Measurements from ENCODE around the gene PNMA6E.

PNMA6E gene

DNA sequence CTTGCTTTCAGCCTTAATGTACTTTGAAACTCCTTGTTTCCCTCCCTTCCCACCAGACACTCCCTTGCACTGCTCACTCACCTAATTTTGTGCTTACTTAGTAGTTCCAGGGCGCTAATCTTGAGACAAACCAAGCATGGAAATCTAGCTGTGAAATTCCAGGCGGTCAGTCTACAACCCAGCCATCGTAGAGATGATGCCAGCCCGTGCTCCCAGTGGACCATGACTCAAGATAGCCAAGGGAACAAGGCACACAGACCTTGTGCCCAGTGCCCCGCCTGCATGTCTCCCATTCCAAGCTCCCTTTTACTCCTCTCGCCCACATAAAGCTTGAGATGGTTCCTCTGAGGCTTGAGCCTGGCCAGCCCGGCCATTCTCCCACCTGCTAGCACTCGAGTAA lies 33.7 kb upstream of the PNMA6E start:
- no peak for FAIRE-seq

DNA sequence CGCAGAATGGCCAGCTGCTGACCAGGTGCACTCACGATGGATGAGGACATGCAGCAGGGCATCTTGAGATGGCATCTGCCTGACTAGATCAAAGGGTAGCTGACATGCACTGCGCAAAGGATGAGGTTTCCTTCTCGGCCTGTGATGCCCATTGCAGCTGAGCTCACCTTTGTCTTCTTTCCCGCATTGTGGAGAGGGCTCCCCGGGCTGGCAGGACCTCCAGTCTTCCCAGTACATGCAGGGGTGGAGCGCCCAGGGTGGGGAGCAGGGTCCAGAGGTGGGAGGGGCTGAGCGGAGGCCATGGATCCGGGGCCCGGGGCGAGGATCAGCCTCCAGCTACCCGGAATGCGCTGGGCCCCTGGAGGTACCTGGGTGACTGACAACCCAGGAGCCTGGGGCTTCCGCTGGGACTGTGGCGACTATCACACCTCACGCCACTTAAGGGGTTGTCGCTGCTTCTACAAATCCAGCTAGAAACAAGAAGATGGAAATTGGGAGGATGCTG lies 32.7 kb upstream of the PNMA6E start:
- no peak for FAIRE-seq

DNA sequence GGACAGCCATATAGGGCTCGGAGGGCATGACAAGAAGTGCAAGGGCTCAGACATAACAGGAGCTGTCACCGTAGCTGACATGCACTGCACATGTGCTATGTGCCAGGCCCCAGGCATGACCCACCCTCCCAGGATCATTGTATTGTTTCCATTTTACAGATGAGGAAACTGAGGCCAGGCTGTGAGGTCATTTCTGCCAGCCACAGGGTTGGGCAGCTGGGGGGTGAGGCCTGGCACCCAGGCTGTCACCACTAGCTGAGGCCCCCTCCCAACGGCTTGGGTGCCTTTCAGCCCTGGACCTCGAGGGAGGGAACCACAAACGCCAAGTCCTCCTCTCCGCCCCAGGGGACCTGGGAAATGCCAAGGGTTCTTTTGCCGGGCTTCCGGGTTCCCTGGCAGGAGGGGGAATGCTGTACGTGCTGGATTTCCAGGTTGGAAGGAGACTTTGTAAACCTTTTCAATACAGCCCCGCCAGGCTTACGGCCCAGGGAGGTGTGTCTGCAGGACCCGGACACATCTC lies 32.1 kb upstream of the PNMA6E start:
- no peak for FAIRE-seq

DNA sequence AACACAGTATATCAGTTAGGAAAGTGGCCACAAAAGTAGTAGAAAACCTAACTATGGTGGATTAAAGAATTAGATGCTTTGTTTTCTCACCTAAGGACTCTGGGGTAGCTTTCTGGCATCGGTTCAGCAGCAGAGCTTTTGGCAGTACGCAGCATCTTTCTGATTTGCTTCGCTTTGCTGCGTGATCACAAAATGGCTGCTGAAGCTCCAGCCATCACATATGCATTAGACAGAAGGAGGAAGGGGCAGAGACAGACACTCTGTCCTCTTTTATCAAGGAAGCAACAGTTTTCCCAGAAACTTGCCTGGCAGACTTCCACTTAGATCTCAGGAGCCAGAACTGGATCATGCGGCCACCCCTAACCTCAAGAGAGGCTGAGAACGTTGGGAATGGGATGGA lies 29.6 kb upstream of the PNMA6E start:
- no peak for FAIRE-seq

DNA sequence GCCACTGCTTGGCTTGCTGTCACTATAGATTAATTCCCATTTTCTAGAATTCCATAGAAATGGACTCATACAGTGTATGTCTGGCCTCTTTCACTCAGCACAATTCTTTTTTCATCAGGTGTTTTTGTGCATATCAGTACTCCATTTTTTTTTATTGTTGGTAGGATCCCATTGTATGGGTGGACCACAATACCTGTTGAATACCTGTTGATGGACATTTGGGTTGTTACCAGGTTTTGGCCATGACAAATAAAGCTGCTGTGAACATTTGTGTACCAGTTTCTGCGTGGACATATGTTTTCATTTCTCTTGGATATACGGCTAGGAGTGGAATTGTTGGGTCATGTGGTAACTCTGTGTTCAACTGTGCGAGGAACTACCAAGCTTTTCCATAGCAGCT lies 25.1 kb upstream of the PNMA6E start:
- FAIRE-seq, result no peak

DNA sequence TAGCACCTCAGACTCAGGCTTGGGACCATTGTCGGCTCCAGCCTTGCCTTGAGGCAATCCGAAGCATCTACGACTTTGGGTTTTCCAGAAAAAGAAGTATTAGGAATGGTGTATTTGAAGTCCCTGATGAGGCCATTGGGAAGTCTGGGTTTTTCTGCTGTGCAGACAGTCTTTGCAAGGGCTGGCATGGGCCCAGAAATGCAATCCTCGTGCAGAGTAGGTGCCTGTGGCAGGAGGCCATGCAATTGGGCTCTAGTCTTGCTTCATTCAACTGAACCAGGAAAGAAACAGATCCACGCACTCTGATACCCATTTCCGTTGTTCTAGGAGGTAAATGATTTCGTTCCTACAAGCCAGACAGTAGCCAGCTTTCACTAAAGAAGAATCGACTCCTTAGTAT lies 22.5 kb upstream of the PNMA6E start:
- FAIRE-seq, result no peak

DNA sequence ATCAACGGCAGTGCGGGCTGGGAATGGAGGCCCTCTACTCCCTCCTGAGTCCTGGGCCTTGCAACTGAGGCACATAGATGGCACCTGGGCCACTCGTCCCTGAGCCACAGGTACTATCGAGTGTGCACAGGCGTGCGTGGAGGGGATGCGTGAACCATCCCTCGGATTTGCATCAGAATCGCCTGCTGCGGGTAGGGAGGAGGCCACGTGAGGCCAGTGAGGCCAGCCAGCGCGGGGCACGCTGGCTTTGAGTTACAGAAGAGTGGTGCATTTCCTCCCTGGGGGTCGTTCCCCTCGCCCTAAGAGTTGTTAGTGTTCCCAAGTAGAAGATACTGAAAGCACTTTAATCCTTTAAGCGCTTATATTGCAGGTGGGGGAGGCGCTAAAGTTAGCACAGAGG lies 20.7 kb upstream of the PNMA6E start:
- FAIRE-seq, result no peak

DNA sequence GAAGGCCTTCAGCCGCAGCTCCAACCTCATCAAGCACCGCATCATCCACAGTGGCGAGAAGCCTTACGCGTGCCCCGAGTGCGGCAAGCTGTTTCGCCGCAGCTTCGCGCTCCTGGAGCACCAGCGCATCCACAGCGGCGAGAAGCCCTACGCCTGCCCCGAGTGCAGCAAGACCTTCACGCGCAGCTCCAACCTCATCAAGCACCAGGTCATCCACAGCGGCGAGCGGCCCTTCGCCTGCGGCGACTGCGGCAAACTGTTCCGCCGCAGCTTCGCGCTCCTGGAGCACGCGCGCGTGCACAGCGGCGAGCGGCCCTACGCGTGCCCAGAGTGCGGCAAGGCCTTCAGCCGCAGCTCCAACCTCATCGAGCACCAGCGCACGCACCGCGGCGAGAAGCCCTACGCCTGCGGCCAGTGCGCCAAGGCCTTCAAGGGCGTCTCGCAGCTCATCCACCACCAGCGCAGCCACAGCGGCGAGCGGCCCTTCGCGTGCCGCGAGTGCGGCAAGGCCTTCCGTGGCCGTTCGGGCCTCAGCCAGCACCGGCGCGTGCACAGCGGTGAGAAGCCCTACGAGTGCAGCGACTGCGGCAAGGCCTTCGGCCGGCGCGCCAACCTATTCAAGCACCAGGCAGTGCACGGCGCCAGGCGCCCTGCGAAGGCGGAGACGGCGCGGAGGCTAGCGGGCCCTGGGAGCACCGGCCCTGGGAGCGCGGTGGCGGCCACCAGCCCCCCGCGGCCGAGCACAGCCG lies 19.9 kb upstream of the PNMA6E start:
- no peak for FAIRE-seq

DNA sequence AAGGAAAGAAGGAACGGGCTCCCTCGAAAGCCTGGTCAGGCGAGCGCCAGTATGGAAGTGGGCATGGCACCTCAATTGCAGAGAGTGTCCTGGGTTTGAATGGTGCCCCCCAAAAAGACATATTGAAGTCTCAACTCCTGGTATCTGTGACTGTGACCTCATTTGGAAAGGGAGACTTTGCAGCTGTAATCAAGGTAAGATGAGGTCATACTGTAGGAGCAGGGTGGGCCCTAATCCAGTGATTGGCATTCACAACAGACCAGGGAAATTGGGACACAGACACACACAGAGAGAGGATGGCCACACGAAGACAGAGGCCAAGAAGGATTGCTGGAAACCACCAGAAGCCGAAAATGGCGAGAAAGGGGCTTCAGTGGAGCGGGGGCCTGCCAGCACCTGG lies 16.5 kb upstream of the PNMA6E start:
- no peak for FAIRE-seq

DNA sequence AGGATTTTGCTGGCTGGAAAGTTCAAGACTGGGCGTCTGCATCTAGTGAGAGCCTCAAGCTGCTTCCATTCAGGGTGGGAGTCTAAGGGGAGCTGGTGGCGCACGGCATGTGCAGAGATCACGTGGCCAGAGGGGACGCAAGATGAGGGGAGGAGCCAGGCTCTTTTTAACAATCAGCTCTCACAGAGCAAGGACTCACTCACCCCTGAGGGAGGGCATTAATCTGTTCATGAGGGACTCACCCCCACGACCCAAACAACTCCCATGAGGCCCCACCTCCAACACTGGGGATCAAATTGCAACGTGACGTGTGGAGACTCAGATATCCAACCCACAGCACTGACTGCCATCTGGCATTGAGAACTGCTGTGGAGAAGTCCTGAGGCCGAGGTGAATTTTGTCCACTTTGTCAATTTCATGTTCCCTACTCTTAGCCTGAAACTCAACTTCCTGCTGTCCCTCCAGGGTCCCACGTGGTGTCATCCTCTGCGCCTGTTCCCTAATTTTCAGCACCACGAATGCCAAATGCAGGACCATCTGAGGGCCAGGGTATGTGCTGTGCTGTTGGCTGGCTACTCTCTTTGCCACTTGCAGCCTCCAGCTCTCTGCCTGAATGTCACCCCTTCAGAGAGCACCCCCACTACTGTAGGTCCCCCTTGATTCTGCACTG lies 15.8 kb upstream of the PNMA6E start:
- no peak for FAIRE-seq

DNA sequence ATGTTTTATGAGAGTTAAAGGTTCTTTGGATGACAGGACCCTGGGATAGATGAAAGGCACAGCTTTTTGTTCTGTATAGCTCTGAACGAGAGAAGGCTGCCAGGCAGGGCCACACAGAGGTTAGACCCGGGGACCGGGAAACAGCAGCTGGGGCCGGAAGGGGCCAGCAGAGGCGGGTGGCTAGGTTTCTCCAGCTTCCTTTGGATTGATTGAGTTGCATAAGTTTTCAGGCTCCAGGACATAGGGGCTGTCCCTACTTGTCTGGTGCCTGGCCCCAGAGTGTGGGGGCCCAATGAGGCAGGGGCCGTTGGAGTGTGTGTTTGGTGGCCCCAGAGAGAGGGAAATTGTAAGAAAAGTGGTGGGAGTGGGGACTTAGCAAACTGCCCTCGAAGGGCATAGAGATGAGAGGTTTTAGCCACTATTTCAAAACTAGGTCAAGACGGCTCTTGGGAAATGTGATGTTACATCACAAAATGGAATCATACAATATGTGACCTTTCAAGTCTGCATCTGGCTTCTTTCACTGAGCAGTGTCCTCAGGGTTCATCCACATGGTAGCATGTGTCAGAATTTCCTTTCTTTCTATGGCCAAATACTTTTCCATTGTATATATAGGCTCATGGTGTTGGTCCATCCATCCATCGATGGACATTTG lies 13.8 kb upstream of the PNMA6E start:
- no peak for FAIRE-seq

DNA sequence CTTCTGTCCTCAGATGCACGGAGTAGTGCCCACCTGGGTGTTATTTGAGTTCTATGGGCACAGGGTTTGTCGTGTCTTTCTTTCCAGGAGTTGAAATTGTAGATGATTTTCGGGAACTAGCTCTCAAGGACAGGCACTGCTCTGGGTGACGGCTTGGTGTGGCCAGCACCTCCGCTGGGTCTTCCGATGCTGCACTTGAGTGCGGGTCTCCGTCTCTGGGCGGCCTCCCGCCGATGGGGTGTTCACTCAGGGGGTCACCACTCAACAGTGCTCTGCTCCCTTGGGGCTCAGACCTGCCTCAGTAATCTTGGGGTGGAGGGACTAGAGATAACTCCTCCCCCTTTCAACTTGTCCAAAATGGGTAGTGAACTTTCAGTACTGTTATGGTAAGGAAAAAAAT lies 12.6 kb upstream of the PNMA6E start:
- FAIRE-seq, result no peak

DNA sequence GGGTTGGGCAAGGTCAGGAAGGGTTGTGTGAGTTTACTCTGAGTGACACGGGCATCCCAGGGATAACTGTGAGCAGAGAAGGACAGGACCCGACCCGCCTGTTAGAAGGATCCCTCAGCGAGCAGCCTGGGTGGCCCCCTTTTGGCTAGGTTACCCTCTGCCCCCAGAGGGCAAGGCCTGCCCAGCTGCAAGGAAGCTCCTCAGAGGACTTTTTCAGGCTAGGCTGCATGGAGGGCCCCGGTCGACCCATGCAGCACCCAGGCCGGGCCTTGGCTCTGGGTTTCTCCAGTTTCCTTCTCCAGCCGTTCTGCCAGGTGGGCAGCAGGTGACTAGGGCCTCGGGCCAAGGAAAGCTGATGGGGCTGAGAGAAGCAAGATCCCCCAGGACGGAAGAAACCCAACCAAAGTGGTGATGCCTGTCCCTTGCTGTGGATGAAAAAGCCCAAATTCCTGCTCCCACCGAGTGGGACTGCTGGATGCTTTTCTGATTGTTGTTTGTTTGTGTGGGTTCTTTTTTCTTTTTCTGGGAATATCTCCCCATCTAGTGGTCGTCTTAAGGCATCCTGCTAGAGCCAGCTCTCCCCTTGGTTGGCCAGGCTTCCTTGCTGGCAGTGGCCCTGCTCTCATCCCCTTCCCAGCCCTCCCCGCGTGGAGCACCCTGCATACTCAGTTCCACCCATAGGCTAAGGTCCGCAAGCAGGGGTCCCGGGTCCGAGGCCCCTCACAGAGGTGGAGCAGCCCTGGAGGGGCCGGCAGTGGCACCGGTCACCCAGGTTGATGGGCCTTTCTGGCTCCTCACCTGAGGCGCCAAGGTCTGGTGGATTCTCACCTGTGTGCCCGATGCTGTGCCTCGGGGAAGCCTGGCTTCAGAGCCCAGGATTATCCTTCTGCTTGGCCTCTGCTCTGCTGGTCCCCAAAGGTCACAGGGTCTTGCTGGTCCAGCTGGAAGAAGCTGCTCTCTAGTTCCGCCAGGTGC lies 11.9 kb upstream of the PNMA6E start:
- FAIRE-seq, result no peak

DNA sequence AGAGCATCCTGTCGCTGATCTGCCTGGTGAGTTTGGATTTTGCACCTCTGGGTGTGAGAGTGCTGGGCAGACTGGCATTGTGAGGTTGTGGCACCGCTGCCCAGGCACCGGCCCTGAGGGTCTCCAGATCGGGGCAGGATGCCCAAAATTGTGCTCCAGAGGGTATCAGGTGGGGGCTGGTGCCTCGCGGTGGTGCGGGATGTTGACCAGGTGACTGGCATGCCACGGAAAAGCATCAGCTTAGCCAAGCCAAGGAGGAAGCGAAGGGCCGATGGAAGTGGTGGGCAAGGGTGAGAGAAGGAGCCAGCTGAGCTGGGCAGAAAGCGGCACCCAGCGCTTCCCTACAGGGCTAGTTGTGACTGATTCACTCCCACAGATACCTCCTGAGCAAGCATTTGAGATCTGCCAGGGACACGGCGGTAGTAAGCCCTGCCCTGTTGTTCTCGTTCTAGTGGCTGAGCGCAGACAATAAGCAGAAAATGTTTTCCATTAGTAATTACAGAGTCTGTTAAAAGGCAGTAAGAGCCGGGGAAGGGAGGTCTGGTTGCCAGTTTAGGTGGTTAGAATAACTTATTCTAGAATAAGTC lies 10.9 kb upstream of the PNMA6E start:
- no peak for FAIRE-seq

DNA sequence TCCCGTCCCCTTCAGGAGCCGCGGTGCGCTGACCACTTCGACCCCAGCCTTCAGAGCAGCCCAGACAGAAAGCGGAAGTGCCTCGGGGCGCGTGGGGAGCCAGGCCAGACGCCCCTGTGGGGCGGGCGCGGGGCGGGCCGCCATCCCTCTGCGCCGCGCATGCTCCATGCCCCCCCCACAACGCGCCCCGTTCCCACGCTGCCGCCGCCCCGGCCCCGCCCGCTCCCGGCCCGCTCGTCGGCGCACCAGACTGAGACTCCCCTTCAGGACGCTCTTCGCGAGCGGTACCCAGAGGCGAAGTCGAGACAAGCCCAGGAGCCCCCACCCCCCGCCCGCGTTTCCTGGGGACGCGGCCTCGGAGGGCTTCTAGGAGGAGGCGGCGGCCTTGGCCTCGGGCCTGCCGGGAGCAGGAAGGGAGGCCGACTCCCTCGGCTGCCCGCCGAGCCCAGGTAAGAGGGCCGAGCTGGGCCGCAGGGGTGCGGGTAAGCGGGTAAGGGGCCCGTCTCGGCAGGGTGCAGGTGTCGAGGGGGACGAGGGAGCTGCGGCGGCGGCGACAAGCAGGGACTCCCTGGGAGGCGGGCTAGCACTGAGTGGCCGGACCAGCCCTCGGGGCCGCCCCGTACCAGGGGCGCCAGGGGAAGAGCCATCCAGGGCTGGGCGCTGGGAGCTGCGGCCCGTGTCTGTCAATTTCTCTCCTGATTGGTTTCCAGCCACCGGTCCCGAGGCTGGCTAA lies 10.3 kb upstream of the PNMA6E start, which contains the start of gene ZFP92:
Gene ZFP92 (plus strand): TSS at position 218 of the 733 bp plus-strand sequence. CDS start 6,851 bp downstream, outside the sequence.
- FAIRE-seq, result no peak

DNA sequence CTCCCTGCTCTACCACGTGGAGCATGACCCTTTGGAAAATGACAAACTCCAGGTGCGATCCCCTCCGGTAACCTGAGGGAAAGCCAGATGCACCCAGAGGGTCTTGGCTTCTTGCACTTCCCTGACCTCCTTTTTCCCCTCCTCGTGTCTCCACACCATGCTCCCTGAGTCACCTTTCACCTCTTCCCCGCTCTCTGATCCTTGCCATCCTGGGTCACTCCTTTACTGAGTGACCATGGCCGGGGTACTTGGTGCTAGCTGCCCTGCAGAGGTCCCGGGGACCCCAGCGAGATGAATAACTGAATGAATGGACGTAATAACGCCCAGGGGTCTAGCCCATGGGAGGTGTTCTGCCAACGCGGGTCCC lies 9.7 kb upstream of the PNMA6E start:
- FAIRE-seq, result no peak

DNA sequence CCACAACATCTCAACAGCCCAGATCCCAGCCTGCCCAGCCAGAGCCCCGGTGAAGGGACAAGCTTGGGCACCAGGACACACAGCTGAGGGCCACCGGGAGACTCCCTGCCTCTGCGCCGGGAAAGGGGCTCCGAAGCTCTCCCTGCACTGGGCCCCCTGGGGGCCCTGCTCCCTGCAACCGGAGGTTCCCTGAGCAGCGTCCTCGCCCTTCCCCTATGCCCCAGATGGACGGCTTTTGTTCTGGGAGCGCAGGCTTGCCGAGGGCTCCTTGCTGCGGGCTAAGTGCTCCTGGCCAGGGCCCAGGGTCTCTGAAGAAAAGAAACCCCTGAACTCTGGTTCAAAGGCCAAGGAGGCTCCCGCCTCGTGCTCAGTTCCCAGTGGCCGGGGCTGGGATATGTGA lies 9.2 kb upstream of the PNMA6E start:
- FAIRE-seq, result no peak

DNA sequence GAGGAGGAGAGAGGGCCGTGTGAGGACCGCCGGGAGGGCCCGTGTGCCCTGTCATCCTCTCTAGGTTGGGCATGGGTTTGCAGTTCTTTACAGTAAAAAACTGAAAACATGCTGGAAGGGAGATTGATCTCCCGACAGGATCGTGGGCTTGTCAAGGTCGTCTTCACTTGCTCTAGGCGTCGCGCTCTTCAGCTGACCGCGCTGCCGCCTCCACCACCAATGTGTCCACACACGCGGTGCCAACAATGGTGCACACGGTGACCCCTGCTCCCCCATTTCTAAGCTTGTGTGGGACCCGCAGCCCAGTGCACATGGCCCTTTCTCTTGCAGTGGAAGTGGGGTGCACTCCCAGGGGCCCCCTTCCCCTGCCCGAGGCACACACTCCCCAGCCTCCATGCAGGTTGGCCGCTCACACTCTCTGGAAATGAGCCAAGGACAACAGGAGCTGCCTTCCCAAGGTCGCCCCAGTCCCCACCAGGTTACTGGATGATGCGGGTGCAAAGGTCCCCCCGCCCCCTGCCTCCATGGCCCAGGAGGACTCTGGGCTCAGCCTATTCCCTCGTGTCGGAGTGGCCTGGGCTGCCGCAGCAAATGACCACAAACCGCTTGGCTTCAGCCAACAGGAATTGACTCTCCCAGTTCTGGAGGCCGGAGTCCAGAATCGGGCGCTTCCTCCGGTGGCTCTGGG lies 8.4 kb upstream of the PNMA6E start:
- FAIRE-seq, result no peak

DNA sequence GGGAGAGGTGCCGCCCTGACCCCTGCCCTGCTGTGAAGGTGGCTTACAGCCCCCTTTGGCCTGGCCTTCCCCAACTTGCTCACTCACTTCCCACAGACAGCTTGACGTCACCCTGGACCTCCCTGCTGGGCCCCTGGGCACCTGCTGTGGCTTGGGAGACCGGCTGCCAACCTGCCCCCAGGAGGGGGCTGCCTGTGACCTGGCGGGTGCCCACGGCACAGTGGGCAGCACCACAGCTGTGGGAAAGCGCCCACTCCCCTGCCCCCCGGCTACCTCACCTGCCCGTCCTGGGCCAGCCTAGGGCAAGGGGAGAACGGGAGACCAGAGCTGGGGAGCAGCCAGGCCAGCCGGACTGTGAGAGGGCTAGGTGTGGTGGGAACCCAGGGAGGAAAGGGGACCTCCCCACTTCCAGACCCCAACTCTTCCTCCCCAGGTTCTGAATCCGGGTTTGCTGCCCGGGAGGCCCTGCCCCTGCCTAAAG lies 7.8 kb upstream of the PNMA6E start:
- FAIRE-seq, result no peak

DNA sequence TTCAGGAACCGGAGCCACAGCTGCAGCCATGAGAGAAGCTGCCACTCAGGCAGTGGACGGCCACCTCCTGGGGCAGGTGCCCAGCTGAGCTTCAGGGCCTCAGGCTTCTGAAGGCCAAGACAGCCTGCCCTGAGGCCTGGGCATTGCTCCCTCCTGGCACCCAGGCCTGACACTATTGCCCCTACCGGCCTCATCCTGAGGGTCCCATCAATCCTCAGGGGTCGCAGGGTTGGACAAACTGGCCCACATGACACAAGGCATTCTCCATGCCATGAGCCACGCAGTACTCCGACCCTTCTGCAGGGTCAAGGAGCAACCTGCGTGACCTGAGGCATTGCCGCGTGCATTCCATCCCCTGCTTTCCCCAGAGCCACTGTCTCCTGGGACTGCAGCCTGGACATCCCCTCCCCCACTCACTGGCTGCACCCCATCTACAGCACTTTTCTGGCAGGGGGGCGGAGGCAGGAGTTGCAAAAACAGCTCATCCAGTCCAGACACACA lies 7.1 kb upstream of the PNMA6E start:
- FAIRE-seq, result no peak
